B cell (primary cell): ENCODE results near the gene CSNK2B.

Experiments used
- CTCF ChIP-seq: fragments of 200-600 bp; IDR thresholded peaks from one replicate; pipeline ENCODE4 v1.8.0; 2022; ENCODE audit warnings: antibody characterized with exemption, mild to moderate bottlenecking
- EZH2 ChIP-seq: IDR thresholded peaks from 2 replicates; pipeline ENCODE4 v1.6.1; 2012; ENCODE audit warnings: borderline replicate concordance, low read depth, mild to moderate bottlenecking, moderate library complexity, low read length; ENCODE audit not compliant: insufficient read depth, poor library complexity, severe bottlenecking

GRCh38 chr6:31633447-31633846 lies 32.4 kb upstream of the CSNK2B start:
- TF ChIP-seq CTCF (no peak), EZH2 (no peak)
